MG63 (cell line): ENCODE measurements around the gene FANCM. TPM values are rescaled to one million over a fixed set of nuclear protein-coding genes. Genes with fewer than 3 reads are reported as not detected.
A peak's percentile ranks its signal among the peaks of the same experiment; 100 is the strongest.

Experiments
- DNase-seq: peaks from one replicate; pipeline ENCODE4 v3.0.0-alpha.2; 2020
- H3K27me3 ChIP-seq: fragments of 250-450 bp; sonication (Bioruptor Pico); 2 replicates; pipeline ENCODE4 v1.5.1; 2020; ENCODE audit warnings: mild to moderate bottlenecking, moderate library complexity
- H3K36me3 ChIP-seq: fragments of 250-450 bp; sonication (Bioruptor Pico); 2 replicates; pipeline ENCODE4 v1.5.1; 2020; ENCODE audit warnings: mild to moderate bottlenecking, moderate library complexity
- H3K4me3 ChIP-seq: fragments of 250-450 bp; sonication (Bioruptor Pico); 2 replicates; pipeline ENCODE4 v1.5.1; 2020; ENCODE audit warnings: mild to moderate bottlenecking, moderate library complexity
- H3K9me3 ChIP-seq: fragments of 250-450 bp; sonication (Bioruptor Pico); 2 replicates; pipeline ENCODE4 v1.5.1; 2020; ENCODE audit warnings: mild to moderate bottlenecking, moderate library complexity
- total RNA-seq: library from RNA; depleted of rRNA; stranded (reverse); fragments of >200 nt; shearing (Covaris generic); gene quantifications from 2 replicates; pipeline ENCODE4 v1.2.3, GENCODE V29; 2014; ENCODE audit warnings: low replicate concordance; rRNA removed

Gene FANCM, protein sequence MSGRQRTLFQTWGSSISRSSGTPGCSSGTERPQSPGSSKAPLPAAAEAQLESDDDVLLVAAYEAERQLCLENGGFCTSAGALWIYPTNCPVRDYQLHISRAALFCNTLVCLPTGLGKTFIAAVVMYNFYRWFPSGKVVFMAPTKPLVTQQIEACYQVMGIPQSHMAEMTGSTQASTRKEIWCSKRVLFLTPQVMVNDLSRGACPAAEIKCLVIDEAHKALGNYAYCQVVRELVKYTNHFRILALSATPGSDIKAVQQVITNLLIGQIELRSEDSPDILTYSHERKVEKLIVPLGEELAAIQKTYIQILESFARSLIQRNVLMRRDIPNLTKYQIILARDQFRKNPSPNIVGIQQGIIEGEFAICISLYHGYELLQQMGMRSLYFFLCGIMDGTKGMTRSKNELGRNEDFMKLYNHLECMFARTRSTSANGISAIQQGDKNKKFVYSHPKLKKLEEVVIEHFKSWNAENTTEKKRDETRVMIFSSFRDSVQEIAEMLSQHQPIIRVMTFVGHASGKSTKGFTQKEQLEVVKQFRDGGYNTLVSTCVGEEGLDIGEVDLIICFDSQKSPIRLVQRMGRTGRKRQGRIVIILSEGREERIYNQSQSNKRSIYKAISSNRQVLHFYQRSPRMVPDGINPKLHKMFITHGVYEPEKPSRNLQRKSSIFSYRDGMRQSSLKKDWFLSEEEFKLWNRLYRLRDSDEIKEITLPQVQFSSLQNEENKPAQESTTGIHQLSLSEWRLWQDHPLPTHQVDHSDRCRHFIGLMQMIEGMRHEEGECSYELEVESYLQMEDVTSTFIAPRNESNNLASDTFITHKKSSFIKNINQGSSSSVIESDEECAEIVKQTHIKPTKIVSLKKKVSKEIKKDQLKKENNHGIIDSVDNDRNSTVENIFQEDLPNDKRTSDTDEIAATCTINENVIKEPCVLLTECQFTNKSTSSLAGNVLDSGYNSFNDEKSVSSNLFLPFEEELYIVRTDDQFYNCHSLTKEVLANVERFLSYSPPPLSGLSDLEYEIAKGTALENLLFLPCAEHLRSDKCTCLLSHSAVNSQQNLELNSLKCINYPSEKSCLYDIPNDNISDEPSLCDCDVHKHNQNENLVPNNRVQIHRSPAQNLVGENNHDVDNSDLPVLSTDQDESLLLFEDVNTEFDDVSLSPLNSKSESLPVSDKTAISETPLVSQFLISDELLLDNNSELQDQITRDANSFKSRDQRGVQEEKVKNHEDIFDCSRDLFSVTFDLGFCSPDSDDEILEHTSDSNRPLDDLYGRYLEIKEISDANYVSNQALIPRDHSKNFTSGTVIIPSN (N-terminal part only)
- total RNA-seq, result 2.2 and 6.1 TPM in 2 replicates

DNA sequence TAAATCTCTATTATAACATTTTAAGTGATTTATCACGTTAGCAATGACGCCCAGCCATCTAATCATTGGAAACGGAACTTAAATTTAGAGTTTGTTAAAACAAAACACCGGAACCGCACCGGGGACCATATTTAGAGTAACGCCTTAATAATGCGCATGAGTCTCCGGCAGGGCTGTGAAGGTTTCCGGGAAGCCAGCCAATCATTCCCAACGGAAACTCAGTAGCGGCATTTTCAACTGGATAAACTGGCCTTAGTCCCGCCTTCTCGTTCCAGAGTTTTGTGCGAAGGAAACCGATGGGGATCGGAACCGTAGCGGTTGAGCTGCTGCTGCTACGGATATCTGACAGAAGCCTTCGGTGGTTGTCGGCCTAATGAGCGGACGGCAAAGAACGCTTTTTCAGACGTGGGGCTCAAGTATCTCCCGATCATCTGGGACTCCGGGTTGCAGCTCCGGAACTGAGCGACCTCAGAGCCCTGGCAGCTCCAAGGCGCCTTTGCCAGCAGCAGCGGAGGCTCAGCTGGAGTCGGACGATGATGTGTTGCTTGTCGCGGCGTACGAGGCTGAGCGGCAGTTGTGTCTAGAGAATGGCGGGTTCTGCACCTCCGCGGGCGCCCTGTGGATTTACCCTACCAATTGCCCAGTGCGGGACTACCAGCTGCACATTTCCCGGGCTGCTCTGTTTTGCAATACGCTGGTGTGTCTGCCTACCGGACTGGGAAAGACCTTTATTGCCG is at the start of gene FANCM:
FANCM (plus strand) TSS at position 272 of the 737 bp plus-strand sequence; CDS start at position 374, 102 bp downstream.
- Histone ChIP-seq H3K36me3 (no peaks in the 10 kb centered on the region; the same call in 1 of the 2 replicates), H3K4me3 (peak within 1 kb of the TSS; percentile 89), H3K27me3 (no peaks in the 10 kb centered on the region), H3K9me3 (no peaks in the 10 kb centered on the region)
- peak; percentile 88 for DNase-seq

GRCh38 chr14:45089813-45090212 is 45.9 kb upstream of the FANCM start:
- no peaks in the 10 kb centered on the region for H3K27me3 ChIP-seq
- no peak for DNase-seq
- no peak overlapping the region for H3K4me3 ChIP-seq

DNA sequence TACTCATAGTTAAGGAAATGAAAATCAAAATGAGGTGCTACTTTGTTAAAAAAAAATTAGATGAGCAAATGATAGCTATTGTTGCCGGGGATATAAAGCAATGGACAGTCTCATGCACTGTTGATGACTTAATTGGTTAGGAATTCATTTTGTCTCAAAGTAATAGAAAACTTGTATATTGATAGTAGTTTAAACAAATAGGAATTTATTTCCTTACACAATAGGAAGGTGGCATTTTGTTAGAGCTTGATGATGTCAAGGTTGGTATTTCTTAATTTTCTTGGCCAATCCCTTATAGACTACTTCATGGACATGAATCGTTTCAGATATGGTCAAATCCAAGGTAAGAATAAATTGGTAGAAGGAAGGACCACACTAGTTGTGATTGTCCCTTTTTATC is 44.0 kb upstream of the FANCM start:
- Histone ChIP-seq H3K36me3 (peaks cover 23% of the 10 kb centered on the region), H3K4me3 (no peak overlapping the region), H3K9me3 (no peaks in the 10 kb centered on the region), H3K27me3 (no peaks in the 10 kb centered on the region)
- DNase-seq, result no peak

More at GRCh38 chr14:45089813-45090212, 45.9 kb upstream of the FANCM start:
- H3K9me3 ChIP-seq, result no peaks in the 10 kb centered on the region
- H3K36me3 ChIP-seq, result peaks cover 10% of the 10 kb centered on the region

DNA sequence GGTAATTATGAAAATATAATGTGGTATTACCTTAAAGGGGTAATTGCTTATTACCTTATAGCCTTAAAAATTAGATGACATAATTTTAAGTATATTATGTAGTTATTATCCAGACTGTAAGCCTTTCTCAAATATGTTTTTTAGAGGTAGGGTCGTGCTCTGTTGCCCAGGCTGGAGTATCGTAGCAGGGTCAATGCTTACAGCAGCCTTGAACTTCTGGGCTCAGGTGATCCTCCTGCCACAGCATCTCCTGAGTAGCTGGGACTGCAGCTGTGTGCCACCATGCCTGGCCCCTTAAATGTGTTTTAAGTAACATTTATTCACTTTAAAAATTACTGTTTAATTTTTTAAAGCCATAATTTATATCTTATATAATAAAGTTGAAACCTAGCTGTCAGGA is 41.5 kb upstream of the FANCM start:
- Histone ChIP-seq H3K27me3 (no peaks in the 10 kb centered on the region), H3K9me3 (no peaks in the 10 kb centered on the region), H3K36me3 (peaks cover 43% of the 10 kb centered on the region), H3K4me3 (no peak overlapping the region)
- no peak for DNase-seq

GRCh38 chr14:45095143-45095542 is 40.6 kb upstream of the FANCM start:
- peaks cover 46% of the 10 kb centered on the region for H3K36me3 ChIP-seq
- H3K9me3 ChIP-seq, result no peaks in the 10 kb centered on the region
- no peak for DNase-seq

DNA sequence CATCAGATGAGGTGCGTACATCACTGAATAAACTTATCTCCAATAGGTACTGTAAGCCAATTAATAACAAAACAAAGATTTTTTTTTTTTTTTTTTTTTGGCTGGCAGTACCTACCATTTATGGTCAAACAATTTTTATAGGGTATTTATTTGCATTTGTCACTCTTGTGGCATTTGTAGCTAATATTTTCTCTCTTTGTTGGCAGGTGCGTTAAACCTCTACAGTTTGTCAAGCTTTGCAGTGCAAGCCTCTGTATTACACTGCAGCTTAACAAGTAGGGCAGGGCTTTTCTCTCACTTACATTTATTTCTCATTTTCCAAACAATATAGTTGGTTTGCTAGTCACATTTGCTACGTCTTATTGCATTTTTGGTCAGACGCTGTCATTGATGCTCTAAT is 39.5 kb upstream of the FANCM start:
- Histone ChIP-seq H3K36me3 (peaks cover 47% of the 10 kb centered on the region), H3K27me3 (no peaks in the 10 kb centered on the region), H3K9me3 (no peaks in the 10 kb centered on the region), H3K4me3 (no peak overlapping the region)
- DNase-seq, result no peak

More at GRCh38 chr14:45095143-45095542, 40.6 kb upstream of the FANCM start:
- Histone ChIP-seq H3K4me3 (no peak overlapping the region), H3K27me3 (no peaks in the 10 kb centered on the region)

GRCh38 chr14:45103806-45104205 is 31.9 kb upstream of the FANCM start:
- Histone ChIP-seq H3K4me3 (no peak overlapping the region), H3K27me3 (no peaks in the 10 kb centered on the region), H3K36me3 (peaks cover 33% of the 10 kb centered on the region), H3K9me3 (no peaks in the 10 kb centered on the region)
- no peak for DNase-seq

- Histone ChIP-seq H3K4me3 (no peak overlapping the region), H3K9me3 (no peaks in the 10 kb centered on the region), H3K27me3 (no peaks in the 10 kb centered on the region), H3K36me3 (peaks cover 31% of the 10 kb centered on the region)
- DNase-seq, result no peak
These were observed 31.2 kb upstream of the FANCM start for GRCh38 chr14:45104561-45104960.

GRCh38 chr14:45112896-45113781 is 22.6 kb upstream of the FANCM start:
- Histone ChIP-seq H3K36me3 (peaks cover 55% of the 10 kb centered on the region), H3K4me3 (no peak overlapping the region), H3K27me3 (no peaks in the 10 kb centered on the region), H3K9me3 (no peaks in the 10 kb centered on the region)
- no peak for DNase-seq

- H3K27me3 ChIP-seq, result no peaks in the 10 kb centered on the region
- no peak overlapping the region for H3K4me3 ChIP-seq
- H3K36me3 ChIP-seq, result peaks cover 63% of the 10 kb centered on the region
- DNase-seq, result no peak
- no peaks in the 10 kb centered on the region for H3K9me3 ChIP-seq
These were observed 21.4 kb upstream of the FANCM start for GRCh38 chr14:45114327-45114726.

GRCh38 chr14:45118594-45118993 is 17.1 kb upstream of the FANCM start:
- H3K27me3 ChIP-seq, result no peaks in the 10 kb centered on the region
- DNase-seq, result no peak
- H3K9me3 ChIP-seq, result no peaks in the 10 kb centered on the region
- no peak overlapping the region for H3K4me3 ChIP-seq
- H3K36me3 ChIP-seq, result peaks cover 53% of the 10 kb centered on the region

DNA sequence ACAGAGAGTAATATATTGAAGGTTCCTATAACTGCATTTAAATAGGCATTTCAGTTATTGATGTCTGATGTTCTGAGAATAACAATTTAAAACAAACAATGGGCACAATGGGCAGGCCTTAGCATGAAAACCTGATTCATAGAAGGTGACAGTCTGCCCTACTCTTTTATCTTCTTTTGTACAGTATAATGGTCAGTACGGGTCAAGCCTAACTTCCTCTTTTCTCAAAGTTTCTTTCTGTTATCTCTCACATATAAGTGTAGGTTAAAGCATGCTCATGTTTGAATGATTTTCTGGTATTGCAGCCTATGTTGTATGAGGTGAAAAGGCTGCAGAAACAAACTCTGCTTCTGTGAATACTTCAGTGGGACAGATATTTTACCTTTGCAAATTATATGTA is 15.6 kb upstream of the FANCM start:
- Histone ChIP-seq H3K9me3 (no peaks in the 10 kb centered on the region), H3K36me3 (peaks cover 46% of the 10 kb centered on the region), H3K27me3 (no peaks in the 10 kb centered on the region), H3K4me3 (no peak overlapping the region)
- no peak for DNase-seq

DNA sequence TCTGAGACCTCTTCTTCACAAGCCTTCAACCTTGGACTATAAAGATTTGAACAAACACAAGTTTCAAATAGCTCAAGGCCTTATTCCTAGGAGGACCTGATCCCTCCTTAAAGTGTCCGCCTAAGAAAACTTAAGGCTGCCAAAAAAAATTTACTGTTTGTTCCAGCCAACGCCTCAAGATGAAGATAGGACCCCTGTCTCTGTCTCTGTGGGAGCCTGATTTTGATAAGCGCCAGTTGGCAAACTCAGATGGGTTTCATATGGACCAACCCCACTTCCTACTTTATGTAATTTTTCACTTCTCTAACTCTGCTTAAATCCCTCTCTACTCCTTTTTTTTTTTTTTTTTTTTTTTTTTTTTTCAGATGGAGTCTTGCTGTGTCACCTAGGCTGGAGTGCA is 12.5 kb upstream of the FANCM start:
- DNase-seq, result no peak
- peaks cover 32% of the 10 kb centered on the region for H3K36me3 ChIP-seq
- no peaks in the 10 kb centered on the region for H3K27me3 ChIP-seq
- H3K4me3 ChIP-seq, result no peak overlapping the region
- no peaks in the 10 kb centered on the region for H3K9me3 ChIP-seq

- H3K27me3 ChIP-seq, result no peaks in the 10 kb centered on the region
- H3K36me3 ChIP-seq, result peaks cover 37% of the 10 kb centered on the region
- H3K9me3 ChIP-seq, result no peaks in the 10 kb centered on the region
- DNase-seq, result no peak
- H3K4me3 ChIP-seq, result no peak overlapping the region
These were observed 10.0 kb upstream of the FANCM start for GRCh38 chr14:45125754-45126153.

DNA sequence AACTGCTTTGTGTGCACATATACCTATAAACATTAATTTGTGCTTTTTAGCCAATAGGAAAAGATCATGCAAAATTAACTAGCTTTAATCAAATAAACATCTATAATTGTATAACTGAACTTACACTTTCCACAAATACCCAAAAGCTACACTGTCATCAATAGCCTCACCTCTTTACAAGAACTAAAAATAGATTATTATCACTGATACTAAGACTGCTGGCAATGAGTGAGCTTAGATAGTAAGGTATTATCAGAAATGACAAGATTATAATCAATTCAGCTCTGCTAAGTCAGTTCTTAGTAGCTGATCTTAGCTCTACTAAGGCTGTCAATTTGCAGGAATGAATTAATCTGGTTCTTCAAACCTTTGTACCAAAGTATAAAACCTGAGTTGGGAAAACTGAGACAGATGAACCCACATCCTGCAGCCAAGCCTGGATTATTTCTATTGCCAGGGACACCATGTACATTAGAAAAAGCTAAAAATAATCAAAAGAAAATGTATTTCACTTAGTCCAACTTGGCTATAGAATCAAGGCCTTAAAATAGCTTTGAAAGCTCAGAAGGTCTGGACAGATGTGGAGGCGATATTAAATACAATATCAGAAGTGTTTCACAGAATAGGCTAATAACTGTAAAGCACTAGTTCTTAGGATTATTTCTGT is 6.6 kb upstream of the FANCM start:
- Histone ChIP-seq H3K4me3 (no peak overlapping the region), H3K27me3 (no peaks in the 10 kb centered on the region), H3K9me3 (no peaks in the 10 kb centered on the region), H3K36me3 (peaks cover 21% of the 10 kb centered on the region)
- DNase-seq, result no peak
